Muscle layer of duodenum (tissue), 2 donors: ENCODE data around the gene LDLR.
A peak's percentile ranks its signal among the peaks of the same experiment; 100 is the strongest.

Source experiments
- H3K27ac ChIP-seq: one replicate; pipeline ENCODE4 v1.7.0; 2013; ENCODE audit warnings: mild to moderate bottlenecking, low read length
- H3K27me3 ChIP-seq: one replicate; pipeline ENCODE4 v1.7.0; 2013; ENCODE audit warnings: low read depth, mild to moderate bottlenecking, control low read depth, low read length
- H3K36me3 ChIP-seq, 2 donors: one replicate each; pipeline ENCODE4 v1.7.0; 2013; ENCODE audit warnings: low read length in 2 of 2, control low read depth in 1 of 2, mild to moderate bottlenecking in 1 of 2; ENCODE audit not compliant: insufficient read depth in 2 of 2, control insufficient read depth in 1 of 2
- H3K4me1 ChIP-seq, 2 donors: one replicate each; pipeline ENCODE4 v1.7.0; 2013; ENCODE audit warnings: low read length in 2 of 2, mild to moderate bottlenecking in 2 of 2, control low read depth in 1 of 2, moderate library complexity in 1 of 2; ENCODE audit not compliant: insufficient read depth in 2 of 2, control insufficient read depth in 1 of 2
- H3K4me3 ChIP-seq, 2 donors: one replicate each; pipeline ENCODE4 v1.7.0; 2013; ENCODE audit warnings: low read length in 2 of 2, low read depth in 1 of 2, mild to moderate bottlenecking in 1 of 2
- H3K9me3 ChIP-seq, 2 donors: one replicate each; pipeline ENCODE4 v1.7.0; 2013; ENCODE audit warnings: low read length in 2 of 2, control low read depth in 1 of 2, mild to moderate bottlenecking in 1 of 2; ENCODE audit not compliant: control insufficient read depth in 1 of 2
- donor health status: healthy.

LDLR gene

GRCh38 chr19:11166281-11167142 lies 77.2 kb downstream of the LDLR start:
- peak overlapping the region; percentile 45 for H3K27ac ChIP-seq
- H3K27me3 ChIP-seq: no peaks in the 10 kb centered on the region
- H3K4me1 ChIP-seq: peaks cover 0 to 35% of the 10 kb centered on the region in 2 donors
- H3K4me3 ChIP-seq: no peak overlapping the region
- no peaks in the 10 kb centered on the region for H3K9me3 ChIP-seq
- peaks cover 21 to 58% of the 10 kb centered on the region in 2 donors for H3K36me3 ChIP-seq

- Histone ChIP-seq H3K4me3 (no peak overlapping the region), H3K9me3 (no peaks in the 10 kb centered on the region), H3K4me1 (peaks cover 0 to 35% of the 10 kb centered on the region in 2 donors), H3K27me3 (no peaks in the 10 kb centered on the region), H3K36me3 (peaks cover 35 to 72% of the 10 kb centered on the region in 2 donors), H3K27ac (no peak overlapping the region)
Observed at GRCh38 chr19:11168568-11168967, 79.3 kb downstream of the LDLR start.

- Histone ChIP-seq H3K4me1 (peaks cover 0 to 28% of the 10 kb centered on the region in 2 donors), H3K9me3 (no peaks in the 10 kb centered on the region), H3K4me3 (no peak overlapping the region), H3K36me3 (peaks cover 47 to 81% of the 10 kb centered on the region in 2 donors), H3K27me3 (no peaks in the 10 kb centered on the region), H3K27ac (no peak overlapping the region)
Observed at GRCh38 chr19:11169896-11170678, 80.8 kb downstream of the LDLR start.

- H3K36me3 ChIP-seq: peaks cover 48 to 79% of the 10 kb centered on the region in 2 donors
- no peaks in the 10 kb centered on the region for H3K9me3 ChIP-seq
- H3K4me3 ChIP-seq: no peak overlapping the region
- H3K4me1 ChIP-seq: peaks cover 0 to 23% of the 10 kb centered on the region in 2 donors
- H3K27me3 ChIP-seq: no peaks in the 10 kb centered on the region
- H3K27ac ChIP-seq: no peak overlapping the region
Observed at GRCh38 chr19:11171144-11171543, 81.9 kb downstream of the LDLR start.

- Histone ChIP-seq H3K27me3 (no peaks in the 10 kb centered on the region), H3K4me3 (no peak overlapping the region), H3K27ac (no peak overlapping the region), H3K9me3 (no peaks in the 10 kb centered on the region), H3K36me3 (peaks cover 57 to 84% of the 10 kb centered on the region in 2 donors), H3K4me1 (peaks cover 0 to 15% of the 10 kb centered on the region in 2 donors)
Observed at GRCh38 chr19:11172576-11172975, 83.3 kb downstream of the LDLR start.

- Histone ChIP-seq H3K4me1 (peaks cover 0 to 15% of the 10 kb centered on the region in 2 donors), H3K27me3 (no peaks in the 10 kb centered on the region), H3K27ac (no peak overlapping the region), H3K9me3 (no peaks in the 10 kb centered on the region), H3K4me3 (no peak overlapping the region), H3K36me3 (peaks cover 62 to 84% of the 10 kb centered on the region in 2 donors)
Observed at GRCh38 chr19:11173516-11174155, 84.4 kb downstream of the LDLR start.

GRCh38 chr19:11174336-11174735 lies 85.1 kb downstream of the LDLR start:
- Histone ChIP-seq H3K9me3 (no peaks in the 10 kb centered on the region), H3K27ac (no peak overlapping the region), H3K36me3 (peaks cover 62 to 78% of the 10 kb centered on the region in 2 donors), H3K4me3 (no peak overlapping the region), H3K27me3 (no peaks in the 10 kb centered on the region), H3K4me1 (peaks cover 0 to 15% of the 10 kb centered on the region in 2 donors)

- no peaks in the 10 kb centered on the region for H3K9me3 ChIP-seq
- H3K36me3 ChIP-seq: peaks cover 52 to 64% of the 10 kb centered on the region in 2 donors
- H3K27ac ChIP-seq: no peak overlapping the region
- H3K27me3 ChIP-seq: no peaks in the 10 kb centered on the region
- H3K4me1 ChIP-seq: peaks cover 7 to 21% of the 10 kb centered on the region in 2 donors
- H3K4me3 ChIP-seq: no peak overlapping the region
Observed at GRCh38 chr19:11175920-11176319, 86.7 kb downstream of the LDLR start.

GRCh38 chr19:11176466-11177193 lies 87.4 kb downstream of the LDLR start:
- peaks cover 52 to 62% of the 10 kb centered on the region in 2 donors for H3K36me3 ChIP-seq

GRCh38 chr19:11177592-11177991 lies 88.3 kb downstream of the LDLR start:
- no peak overlapping the region for H3K4me3 ChIP-seq
- H3K36me3 ChIP-seq: peaks cover 48 to 58% of the 10 kb centered on the region in 2 donors
- H3K27me3 ChIP-seq: no peaks in the 10 kb centered on the region
- H3K9me3 ChIP-seq: no peaks in the 10 kb centered on the region
- no peak overlapping the region for H3K27ac ChIP-seq
- H3K4me1 ChIP-seq: peaks cover 7 to 15% of the 10 kb centered on the region in 2 donors

More at GRCh38 chr19:11176466-11177193, 87.4 kb downstream of the LDLR start:
- Histone ChIP-seq H3K27me3 (no peaks in the 10 kb centered on the region), H3K4me1 (peaks cover 7 to 15% of the 10 kb centered on the region in 2 donors), H3K27ac (no peak overlapping the region), H3K4me3 (no peak overlapping the region), H3K9me3 (no peaks in the 10 kb centered on the region)
